Measurements from ENCODE around the gene MTOR.
A peak's percentile ranks its signal among the peaks of the same experiment; 100 is the strongest.
"Not testable (repeated sequence)": the region's sequence is repeated elsewhere in the genome, so short reads cannot be mapped to it uniquely, and the experiment has no call there.

MTOR gene

GRCh38 chr1:11063937-11064537, 198.3 kb downstream of the MTOR start:
- not testable (repeated sequence) for DNase-seq (ENCODE audit: low spot score)

GRCh38 chr1:11062965-11063401, 199.4 kb downstream of the MTOR start:
- peak; percentile 73 for DNase-seq (ENCODE audit: low spot score)

- DNase-seq (ENCODE audit: low spot score), result no peak
Observed at GRCh38 chr1:11061652-11062365, 200.5 kb downstream of the MTOR start.

- peak; percentile 91 for DNase-seq (ENCODE audit: low spot score)
Observed at GRCh38 chr1:11059968-11060830, 202.2 kb downstream of the MTOR start, which contains the start of gene SRM. Gene SRM, minus strand, starts transcription at chr1:11060018. Its CDS starts 75 bp downstream, at chr1:11059943.

- no peak for DNase-seq (ENCODE audit: low spot score)
Observed at GRCh38 chr1:11059155-11059967, 203.0 kb downstream of the MTOR start.

- no peak for DNase-seq (ENCODE audit: low spot score)
Observed at GRCh38 chr1:11058595-11059154, 203.7 kb downstream of the MTOR start.

- no peak for DNase-seq (ENCODE audit: low spot score)
Observed at GRCh38 chr1:11058026-11058425, 204.3 kb downstream of the MTOR start.

- no peak for DNase-seq (ENCODE audit: low spot score)
Observed at GRCh38 chr1:11057477-11057876, 204.9 kb downstream of the MTOR start.

All from COLO829 (cell line).